ENCODE measurements around the gene DACT3.
A peak's percentile ranks its signal among the peaks of the same experiment; 100 is the strongest.

DACT3 gene

DNA sequence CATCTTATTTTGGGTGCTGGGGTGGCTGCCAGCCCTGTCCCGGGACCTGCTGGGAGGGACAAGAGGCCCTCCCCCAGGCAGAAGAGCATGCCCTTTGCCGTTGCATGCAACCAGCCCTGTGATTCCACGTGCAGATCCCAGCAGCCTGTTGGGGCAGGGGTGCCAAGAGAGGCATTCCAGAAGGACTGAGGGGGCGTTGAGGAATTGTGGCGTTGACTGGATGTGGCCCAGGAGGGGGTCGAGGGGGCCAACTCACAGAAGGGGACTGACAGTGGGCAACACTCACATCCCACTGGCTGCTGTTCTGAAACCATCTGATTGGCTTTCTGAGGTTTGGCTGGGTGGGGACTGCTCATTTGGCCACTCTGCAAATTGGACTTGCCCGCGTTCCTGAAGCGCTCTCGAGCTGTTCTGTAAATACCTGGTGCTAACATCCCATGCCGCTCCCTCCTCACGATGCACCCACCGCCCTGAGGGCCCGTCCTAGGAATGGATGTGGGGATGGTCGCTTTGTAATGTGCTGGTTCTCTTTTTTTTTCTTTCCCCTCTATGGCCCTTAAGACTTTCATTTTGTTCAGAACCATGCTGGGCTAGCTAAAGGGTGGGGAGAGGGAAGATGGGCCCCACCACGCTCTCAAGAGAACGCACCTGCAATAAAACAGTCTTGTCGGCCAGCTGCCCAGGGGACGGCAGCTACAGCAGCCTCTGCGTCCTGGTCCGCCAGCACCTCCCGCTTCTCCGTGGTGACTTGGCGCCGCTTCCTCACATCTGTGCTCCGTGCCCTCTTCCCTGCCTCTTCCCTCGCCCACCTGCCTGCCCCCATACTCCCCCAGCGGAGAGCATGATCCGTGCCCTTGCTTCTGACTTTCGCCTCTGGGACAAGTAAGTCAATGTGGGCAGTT lies 51.2 kb downstream of the DACT3 start:
- DNase-seq: no peak

GRCh38 chr19:46608581-46609345 lies 52.2 kb downstream of the DACT3 start:
- DNase-seq: no peak

DNA sequence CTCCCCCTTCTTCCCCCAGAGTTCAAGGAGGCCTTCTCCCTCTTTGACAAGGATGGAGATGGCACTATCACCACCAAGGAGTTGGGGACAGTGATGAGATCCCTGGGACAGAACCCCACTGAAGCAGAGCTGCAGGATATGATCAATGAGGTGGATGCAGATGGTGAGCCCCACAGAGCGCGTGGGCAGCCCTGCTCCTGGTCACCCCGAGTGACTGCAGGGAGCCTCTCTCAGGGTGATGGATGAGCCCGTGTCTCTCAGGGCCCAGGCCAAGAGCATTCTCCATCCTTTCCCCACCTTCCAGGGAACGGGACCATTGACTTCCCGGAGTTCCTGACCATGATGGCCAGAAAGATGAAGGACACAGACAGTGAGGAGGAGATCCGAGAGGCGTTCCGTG lies 52.8 kb downstream of the DACT3 start:
- DNase-seq: no peak

DNA sequence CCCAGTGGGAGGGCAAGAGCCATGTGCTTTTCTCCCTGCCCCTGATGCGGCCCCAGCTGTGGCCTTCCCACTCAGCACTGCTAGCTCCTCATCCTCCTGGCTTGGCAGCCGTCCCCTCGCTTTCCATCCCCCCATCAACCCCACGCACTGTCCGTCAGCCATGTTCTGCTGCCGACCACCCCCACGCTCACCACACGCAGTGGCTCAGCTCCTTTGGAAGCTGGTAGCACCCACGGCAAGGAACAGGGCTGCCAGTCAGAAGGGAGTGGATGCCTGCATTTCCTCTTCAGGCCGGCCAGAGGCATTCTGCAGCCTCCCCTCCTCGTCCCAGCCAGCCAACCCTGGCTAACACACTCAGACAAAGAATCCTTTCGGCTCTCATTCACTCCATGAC lies 53.5 kb downstream of the DACT3 start:
- peak; percentile 25 for DNase-seq

DNA sequence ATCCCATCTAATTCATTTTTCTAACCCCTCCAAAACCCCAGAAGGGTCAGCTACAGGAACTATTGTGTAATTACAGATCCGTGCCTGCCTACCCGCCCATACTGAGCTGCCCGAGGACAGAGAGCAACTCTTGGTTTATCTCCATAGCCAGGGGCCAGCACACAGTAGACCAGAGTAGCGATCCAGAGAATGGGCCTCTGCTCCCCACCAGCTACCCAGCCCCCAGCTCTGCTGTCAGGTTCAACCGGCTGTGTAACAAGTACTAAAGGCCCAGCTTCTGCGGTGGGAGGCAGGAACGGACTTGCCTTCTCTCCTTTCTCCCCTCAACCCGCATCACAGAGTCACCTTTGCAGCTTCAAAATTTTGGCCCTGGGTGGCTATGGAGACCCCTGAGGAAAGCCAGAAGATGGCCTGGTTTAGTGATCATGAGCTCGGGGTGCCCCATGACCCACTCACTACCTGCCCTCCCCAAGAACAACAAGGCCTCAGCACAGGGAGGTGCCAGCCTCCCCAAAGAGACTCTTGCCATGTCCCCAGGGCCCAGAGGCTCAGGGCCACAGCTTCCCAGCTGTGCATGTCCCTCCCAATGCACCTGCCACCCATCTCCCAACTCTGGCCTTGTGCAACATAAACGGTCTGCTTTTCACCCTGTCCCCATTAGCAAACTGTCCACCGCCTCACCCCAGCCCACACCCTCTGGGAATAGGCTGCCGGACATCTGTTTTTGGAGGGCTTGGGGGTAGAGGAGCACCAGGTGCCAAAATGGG lies 54.1 kb downstream of the DACT3 start:
- DNase-seq: no peak

DNA sequence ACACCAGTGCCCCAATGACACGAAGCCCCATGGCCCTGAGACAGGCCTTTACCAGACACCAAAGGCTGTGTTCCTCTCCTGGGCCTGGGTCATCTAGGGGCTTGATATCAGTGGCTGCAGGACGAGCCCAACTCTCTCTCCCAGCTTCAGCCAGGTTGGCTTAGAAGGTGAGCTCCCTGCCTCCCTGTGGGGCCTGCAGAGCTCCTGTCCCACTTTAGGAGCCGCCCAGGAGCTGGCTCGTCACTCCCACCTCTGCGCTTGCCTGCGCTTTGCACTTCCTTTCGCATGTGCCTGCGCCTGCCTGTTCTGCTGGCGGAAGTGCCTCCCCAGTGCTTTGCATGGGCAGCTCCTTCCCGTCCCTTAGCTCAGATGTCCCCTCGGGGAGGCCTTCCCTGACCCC lies 55.0 kb downstream of the DACT3 start:
- no peak for DNase-seq

DNA sequence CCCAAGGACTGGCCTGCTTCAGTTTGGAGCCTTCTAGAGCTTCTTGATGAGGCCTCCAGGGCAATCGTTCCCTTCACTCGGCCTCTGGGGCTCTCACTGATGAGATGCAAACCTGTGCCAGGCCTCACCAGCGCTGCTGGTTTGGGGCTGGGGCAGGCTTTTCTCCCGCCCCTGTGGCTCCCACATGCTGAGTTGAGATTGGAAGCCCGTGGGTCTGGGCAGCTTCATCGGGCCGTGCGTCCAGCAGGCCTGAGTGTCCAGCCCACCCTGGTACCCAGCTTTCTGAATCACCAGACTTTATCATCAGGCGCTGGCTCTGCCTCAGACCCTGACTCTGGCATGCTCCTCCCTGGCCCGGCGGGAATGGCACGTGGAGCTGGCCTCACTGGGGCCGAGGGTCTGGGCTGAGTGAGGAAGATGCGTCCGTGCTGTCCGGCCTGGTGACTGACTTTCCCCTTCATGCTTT lies 55.6 kb downstream of the DACT3 start:
- DNase-seq: no peak

- DNase-seq: no peak
Measured at GRCh38 chr19:46604781-46605355, 56.1 kb downstream of the DACT3 start.

- DNase-seq: no peak
Measured at GRCh38 chr19:46603752-46604231, 57.2 kb downstream of the DACT3 start.

DNA sequence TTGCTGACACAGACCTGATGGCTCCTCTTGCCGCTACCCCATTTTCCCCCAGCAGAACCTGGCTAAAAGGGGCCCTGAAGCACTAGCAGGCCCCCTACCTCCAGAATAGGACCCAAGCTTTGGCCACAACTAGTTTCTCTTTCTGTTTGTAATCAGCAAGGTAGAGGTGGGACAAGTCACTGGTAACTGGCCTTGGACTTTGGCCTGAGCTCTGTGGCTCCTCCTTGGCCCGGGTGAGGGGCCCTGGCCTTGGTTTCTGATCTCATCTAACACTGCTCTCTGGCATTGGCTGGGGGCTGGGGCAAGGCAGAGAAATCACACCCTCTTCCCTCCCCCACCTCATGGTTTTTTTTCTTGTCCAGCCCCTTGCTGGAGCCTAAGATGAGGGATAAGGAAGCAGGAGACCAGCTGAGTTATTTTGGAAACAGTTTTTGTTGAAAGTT lies 57.8 kb downstream of the DACT3 start:
- DNase-seq: no peak

DNA sequence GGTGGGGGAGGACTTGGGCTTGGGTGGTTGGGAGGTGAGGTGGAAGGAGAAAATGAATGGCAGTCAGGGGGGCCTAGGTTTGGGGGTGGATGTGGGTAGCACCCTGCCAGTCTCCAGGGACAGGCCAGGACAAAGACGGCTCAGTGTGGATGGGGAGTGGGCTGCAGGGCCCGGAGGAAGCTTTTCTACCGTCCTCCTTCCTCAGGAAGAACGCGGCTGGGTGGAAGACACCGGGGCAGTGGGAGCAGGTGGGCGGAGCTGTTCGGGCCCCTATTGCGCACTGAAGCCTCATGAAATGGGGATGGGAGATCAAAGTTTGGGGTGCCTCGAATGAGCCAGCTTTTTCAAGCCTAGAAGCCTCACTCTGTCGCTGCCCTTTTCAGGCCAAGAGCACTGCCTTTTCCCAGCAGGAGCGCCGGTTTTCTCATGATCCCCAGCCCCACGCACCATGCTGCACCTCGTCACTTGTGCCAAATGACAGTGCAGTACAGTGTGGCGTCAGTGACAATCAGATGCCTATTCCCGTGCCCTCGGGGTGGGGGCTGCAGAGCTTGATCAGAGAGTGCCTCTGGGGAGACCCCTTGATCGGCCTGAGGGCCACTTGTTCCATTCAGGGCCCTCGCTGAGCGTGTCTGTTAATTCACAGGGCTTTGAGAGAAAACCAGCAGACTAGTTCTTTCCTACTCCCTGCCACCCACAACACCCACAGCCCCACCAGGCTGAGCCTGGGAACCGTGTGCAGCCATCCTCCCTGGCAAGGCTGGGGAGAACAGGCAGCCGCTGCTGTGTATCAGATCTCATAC lies 58.4 kb downstream of the DACT3 start:
- no peak for DNase-seq

- DNase-seq: no peak
Measured at GRCh38 chr19:46601318-46602224, 59.4 kb downstream of the DACT3 start, which contains the start of gene CALM3. CALM3 (plus strand) TSS chr19:46601330; CDS start chr19:46601435, 105 bp downstream.

GRCh38 chr19:46600384-46601317 lies 60.3 kb downstream of the DACT3 start:
- peak; percentile 89 for DNase-seq

DNA sequence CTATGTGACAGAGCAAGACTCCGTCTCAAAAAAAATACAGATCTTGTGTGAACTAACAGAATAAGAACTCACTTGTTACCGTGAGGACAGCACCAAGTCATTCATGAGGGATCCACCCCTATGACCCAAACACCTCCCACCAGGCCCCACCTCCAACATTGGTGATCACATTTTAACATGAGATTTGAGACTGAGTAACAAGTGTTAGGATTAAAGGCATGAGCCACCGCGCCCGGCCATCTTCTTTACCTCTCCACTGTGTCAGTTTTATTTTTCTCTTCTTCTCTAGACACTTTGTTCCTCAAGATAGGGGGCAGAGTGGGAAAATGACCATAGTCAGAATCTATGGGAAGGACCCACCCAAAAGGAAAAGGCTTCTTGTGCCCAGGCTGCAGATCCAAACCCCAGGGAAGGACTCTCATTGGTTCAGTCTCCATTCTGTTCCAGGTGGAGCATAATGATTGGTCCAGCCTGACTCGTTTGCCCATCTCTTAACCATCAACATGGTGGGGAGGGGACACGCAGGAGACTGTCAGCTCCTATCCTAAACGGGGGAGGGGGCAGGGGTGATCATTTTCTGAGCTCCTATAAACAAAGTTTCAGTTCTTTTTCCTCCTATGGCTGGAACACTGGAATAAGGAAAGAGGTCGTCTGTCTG lies 61.1 kb downstream of the DACT3 start:
- no peak for DNase-seq

GRCh38 chr19:46598372-46598917 lies 62.5 kb downstream of the DACT3 start:
- no peak for DNase-seq

Measured in NCI-H2227 treated with DMSO at 0.1 percent for 48 hours (cell line).